ENCODE results near the gene ARMH4.
A peak's percentile ranks its signal among the peaks of the same experiment; 100 is the strongest.

ARMH4 gene

DNA sequence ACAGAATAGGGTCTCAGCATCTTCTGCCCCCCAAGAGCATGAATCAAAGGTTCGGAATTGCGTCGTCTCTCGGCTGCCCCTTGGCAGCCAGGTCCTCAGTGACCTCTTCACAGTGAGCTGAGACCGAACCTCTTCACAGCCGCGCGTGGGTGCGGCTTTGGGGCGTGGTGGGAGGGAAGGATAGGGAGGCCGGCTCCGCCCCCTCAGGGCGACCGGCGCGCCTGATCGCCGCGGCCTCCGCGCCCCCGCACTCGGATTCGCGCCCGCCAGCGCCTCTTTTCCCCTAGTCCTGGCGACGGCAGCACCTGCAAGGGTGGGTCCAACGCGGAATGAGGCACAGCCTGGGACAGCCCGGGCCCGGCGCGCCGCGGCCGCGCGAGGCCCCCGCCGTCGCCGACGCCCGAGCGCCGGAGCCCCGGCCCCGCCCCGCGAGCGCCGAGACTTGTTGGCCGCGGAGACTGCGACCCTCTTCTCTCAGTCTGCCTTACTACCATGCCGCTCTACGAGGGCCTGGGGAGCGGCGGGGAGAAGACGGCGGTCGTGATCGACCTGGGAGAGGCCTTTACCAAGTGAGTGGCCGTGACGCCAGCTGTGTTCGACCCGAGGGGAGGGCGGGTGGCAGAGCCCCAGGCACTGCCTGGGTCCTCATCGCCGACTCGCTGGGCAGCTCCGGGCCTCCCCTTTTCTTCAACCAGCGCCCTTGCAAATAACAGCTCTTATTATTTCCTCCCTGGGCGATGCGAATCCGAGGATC, 47.9 kb upstream of the ARMH4 start, which contains the start of gene ACTR10:
ACTR10 (plus strand) TSS at position 424 of the 754 bp plus-strand sequence; CDS start at position 493, 69 bp downstream.
- Histone ChIP-seq H3K27ac (ENCODE audit: low read depth, low read length) (peak within 1 kb of the TSS; percentile 70), H3F3A (ENCODE audit: control insufficient read depth, insufficient read depth) (no peaks in the 10 kb centered on the region), H3K79me2 (ENCODE audit: control insufficient read depth, low read length) (peaks cover 33% of the 10 kb centered on the region), H3K36me3 (ENCODE audit: control insufficient read depth, low read length) (peaks cover 9% of the 10 kb centered on the region; the same call in 1 of the 2 replicates), H3K9me2 (replicated peaks; ENCODE audit: control insufficient read depth, low read length) (no peaks in the 10 kb centered on the region), H3K9me3 (ENCODE audit: control insufficient read depth, insufficient read depth, low read length) (no peaks in the 10 kb centered on the region), H4K20me1 (ENCODE audit: control insufficient read depth, insufficient read depth, low read depth, low read length) (no peaks in the 10 kb centered on the region), H3K27me3 (ENCODE audit: control insufficient read depth, low read length) (no peaks in the 10 kb centered on the region), H3K4me3 (ENCODE audit: low read length) (peak within 1 kb of the TSS; percentile 96), H3K4me2 (ENCODE audit: low read length) (peak within 1 kb of the TSS; percentile 87), H3K4me1 (ENCODE audit: control insufficient read depth, low read length) (peaks cover 22% of the 10 kb centered on the region)
- no peak for TF ChIP-seq EZH2phosphoT487 (IDR thresholded peaks at IDR 0.05; ENCODE audit: borderline replicate concordance, low read length)
- TF ChIP-seq, protein P1, sequence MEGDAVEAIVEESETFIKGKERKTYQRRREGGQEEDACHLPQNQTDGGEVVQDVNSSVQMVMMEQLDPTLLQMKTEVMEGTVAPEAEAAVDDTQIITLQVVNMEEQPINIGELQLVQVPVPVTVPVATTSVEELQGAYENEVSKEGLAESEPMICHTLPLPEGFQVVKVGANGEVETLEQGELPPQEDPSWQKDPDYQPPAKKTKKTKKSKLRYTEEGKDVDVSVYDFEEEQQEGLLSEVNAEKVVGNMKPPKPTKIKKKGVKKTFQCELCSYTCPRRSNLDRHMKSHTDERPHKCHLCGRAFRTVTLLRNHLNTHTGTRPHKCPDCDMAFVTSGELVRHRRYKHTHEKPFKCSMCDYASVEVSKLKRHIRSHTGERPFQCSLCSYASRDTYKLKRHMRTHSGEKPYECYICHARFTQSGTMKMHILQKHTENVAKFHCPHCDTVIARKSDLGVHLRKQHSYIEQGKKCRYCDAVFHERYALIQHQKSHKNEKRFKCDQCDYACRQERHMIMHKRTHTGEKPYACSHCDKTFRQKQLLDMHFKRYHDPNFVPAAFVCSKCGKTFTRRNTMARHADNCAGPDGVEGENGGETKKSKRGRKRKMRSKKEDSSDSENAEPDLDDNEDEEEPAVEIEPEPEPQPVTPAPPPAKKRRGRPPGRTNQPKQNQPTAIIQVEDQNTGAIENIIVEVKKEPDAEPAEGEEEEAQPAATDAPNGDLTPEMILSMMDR (IDR thresholded peaks at IDR 0.05; ENCODE audit: low read depth, low read length, poor library complexity, severe bottlenecking), result no peak

DNA sequence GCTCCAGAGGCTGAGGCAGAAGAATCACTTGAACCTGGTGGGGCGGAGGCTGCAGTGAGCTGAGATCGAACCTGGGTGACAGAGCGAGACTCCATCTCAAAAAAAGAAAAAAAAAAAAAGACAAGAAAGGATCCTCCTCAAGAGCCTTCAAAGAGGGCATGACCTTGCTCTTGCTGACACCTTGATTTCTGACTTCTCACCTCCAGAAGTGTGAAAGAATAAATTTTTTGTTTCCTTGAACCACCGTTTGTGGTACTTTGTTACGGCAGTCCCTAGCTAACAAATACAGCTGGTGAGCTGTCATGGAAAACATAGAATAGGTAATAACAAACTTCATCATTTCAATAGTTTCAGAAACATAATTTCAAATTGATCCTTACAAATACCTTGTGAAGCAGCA, 46.1 kb upstream of the ARMH4 start:
- Histone ChIP-seq H3F3A (ENCODE audit: control insufficient read depth, insufficient read depth) (no peaks in the 10 kb centered on the region), H4K20me1 (ENCODE audit: control insufficient read depth, insufficient read depth, low read depth, low read length) (no peaks in the 10 kb centered on the region), H3K36me3 (ENCODE audit: control insufficient read depth, low read length) (peaks cover 1% of the 10 kb centered on the region; the same call in 1 of the 2 replicates), H3K4me1 (ENCODE audit: control insufficient read depth, low read length) (peaks cover 22% of the 10 kb centered on the region), H3K4me3 (ENCODE audit: low read length) (no peak overlapping the region), H3K27me3 (ENCODE audit: control insufficient read depth, low read length) (no peaks in the 10 kb centered on the region), H3K4me2 (ENCODE audit: low read length) (no peak overlapping the region), H3K79me2 (ENCODE audit: control insufficient read depth, low read length) (peaks cover 29% of the 10 kb centered on the region), H3K9me3 (ENCODE audit: control insufficient read depth, insufficient read depth, low read length) (no peaks in the 10 kb centered on the region), H3K9me2 (replicated peaks; ENCODE audit: control insufficient read depth, low read length) (no peaks in the 10 kb centered on the region), H3K27ac (ENCODE audit: low read depth, low read length) (no peak overlapping the region)
- TF ChIP-seq EZH2phosphoT487 (IDR thresholded peaks at IDR 0.05; ENCODE audit: borderline replicate concordance, low read length), result no peak
- TF ChIP-seq, protein P1 (IDR thresholded peaks at IDR 0.05; ENCODE audit: low read depth, low read length, poor library complexity, severe bottlenecking), result no peak

DNA sequence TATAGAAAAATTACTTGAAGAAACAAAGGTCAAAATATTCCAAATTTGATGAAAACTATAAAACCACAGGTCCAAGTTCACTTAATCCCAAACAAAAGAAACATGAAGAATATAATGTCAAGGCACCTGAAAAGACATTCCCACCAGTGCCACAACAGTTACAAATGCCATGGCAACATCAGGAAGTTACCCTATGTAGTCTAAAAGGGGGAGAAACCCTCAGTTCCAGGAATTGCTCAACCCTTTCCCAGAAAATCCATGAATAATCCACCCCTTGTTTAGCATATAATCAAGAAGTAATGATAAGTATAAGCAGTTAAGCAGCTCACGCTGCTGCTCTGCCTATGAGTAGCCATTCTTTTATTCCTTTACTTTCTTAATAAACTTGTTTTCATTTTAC, 44.2 kb upstream of the ARMH4 start:
- H3K36me3 ChIP-seq (ENCODE audit: control insufficient read depth, low read length), result no peaks in the 10 kb centered on the region
- peaks cover 6% of the 10 kb centered on the region for H3K27me3 ChIP-seq (ENCODE audit: control insufficient read depth, low read length)
- H3K4me1 ChIP-seq (ENCODE audit: control insufficient read depth, low read length), result peaks cover 13% of the 10 kb centered on the region
- TF ChIP-seq, protein P1 (IDR thresholded peaks at IDR 0.05; ENCODE audit: low read depth, low read length, poor library complexity, severe bottlenecking), result no peak
- no peak for TF ChIP-seq EZH2phosphoT487 (IDR thresholded peaks at IDR 0.05; ENCODE audit: borderline replicate concordance, low read length)
- H3K9me3 ChIP-seq (ENCODE audit: control insufficient read depth, insufficient read depth, low read length), result no peaks in the 10 kb centered on the region
- no peak overlapping the region for H3K4me2 ChIP-seq (ENCODE audit: low read length)
- H3K9me2 ChIP-seq (replicated peaks; ENCODE audit: control insufficient read depth, low read length), result no peaks in the 10 kb centered on the region
- no peak overlapping the region for H3K4me3 ChIP-seq (ENCODE audit: low read length)
- H3F3A ChIP-seq (ENCODE audit: control insufficient read depth, insufficient read depth), result no peaks in the 10 kb centered on the region
- H3K27ac ChIP-seq (ENCODE audit: low read depth, low read length), result no peak overlapping the region
- peaks cover 12% of the 10 kb centered on the region for H3K79me2 ChIP-seq (ENCODE audit: control insufficient read depth, low read length)
- H4K20me1 ChIP-seq (ENCODE audit: control insufficient read depth, insufficient read depth, low read depth, low read length), result no peaks in the 10 kb centered on the region

Measured in DOHH2 (cell line).